Fibroblast of villous mesenchyme (primary cell): Measurements from ENCODE around the gene APBB3. TPM values are rescaled to one million over a fixed set of nuclear protein-coding genes. Genes with fewer than 3 reads are reported as not detected.
"Not testable (repeated sequence)": the region's sequence is repeated elsewhere in the genome, so short reads cannot be mapped to it uniquely, and the experiment has no call there.

ENCODE experiments used
- DNase-seq: peaks from one replicate; pipeline ENCODE4 v3.0.0-alpha.2; 2010; ENCODE audit warnings: low read depth
- H3K4me3 ChIP-seq: 2 replicates; pipeline ENCODE4 v1.5.1; 2011; ENCODE audit warnings: low read depth, mild to moderate bottlenecking, low read length
- total RNA-seq: library from RNA; depleted of rRNA; stranded (reverse); fragments of >200 nt; gene quantifications from 2 replicates; pipeline ENCODE4 v1.2.3, GENCODE V29; 2012
- TF ChIP-seq, protein P1 (sequence below): IDR thresholded peaks from 2 replicates; pipeline ENCODE4 v1.5.1; 2012; ENCODE audit warnings: low read depth, mild to moderate bottlenecking, low read length; ENCODE audit not compliant: insufficient read depth

APBB3 gene
- total RNA-seq, 1 donor = 14.7 TPM

- TF ChIP-seq, protein P1, sequence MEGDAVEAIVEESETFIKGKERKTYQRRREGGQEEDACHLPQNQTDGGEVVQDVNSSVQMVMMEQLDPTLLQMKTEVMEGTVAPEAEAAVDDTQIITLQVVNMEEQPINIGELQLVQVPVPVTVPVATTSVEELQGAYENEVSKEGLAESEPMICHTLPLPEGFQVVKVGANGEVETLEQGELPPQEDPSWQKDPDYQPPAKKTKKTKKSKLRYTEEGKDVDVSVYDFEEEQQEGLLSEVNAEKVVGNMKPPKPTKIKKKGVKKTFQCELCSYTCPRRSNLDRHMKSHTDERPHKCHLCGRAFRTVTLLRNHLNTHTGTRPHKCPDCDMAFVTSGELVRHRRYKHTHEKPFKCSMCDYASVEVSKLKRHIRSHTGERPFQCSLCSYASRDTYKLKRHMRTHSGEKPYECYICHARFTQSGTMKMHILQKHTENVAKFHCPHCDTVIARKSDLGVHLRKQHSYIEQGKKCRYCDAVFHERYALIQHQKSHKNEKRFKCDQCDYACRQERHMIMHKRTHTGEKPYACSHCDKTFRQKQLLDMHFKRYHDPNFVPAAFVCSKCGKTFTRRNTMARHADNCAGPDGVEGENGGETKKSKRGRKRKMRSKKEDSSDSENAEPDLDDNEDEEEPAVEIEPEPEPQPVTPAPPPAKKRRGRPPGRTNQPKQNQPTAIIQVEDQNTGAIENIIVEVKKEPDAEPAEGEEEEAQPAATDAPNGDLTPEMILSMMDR = no peak
- no peak overlapping the region for H3K4me3 ChIP-seq
- DNase-seq = no peak
Measured at GRCh38 chr5:140603734-140604133, 39.3 kb upstream of the APBB3 start.

- DNase-seq, H3K4me3 ChIP-seq: not testable (repeated sequence)
Measured at GRCh38 chr5:140603446-140603698, 39.0 kb upstream of the APBB3 start.

DNA sequence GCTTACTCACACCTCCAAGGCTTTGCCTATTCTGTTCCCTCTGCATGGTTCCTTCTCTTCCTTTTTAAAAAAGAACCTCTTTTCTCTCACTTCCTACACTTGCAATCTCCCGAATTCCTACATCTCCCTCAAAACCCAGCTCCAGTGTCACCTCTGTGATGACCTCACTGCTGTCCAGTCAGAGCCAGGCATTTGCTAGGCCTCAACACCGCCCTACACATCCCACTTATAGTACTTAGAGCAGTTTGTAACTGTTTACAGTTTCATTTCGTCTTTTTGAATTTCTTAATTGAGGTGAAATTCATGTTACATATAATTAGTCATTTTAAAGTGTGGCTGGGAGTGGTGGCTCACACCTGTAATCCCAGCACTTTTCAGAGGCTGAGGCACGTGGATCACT is 37.7 kb upstream of the APBB3 start:
- no peak for DNase-seq
- TF ChIP-seq, protein P1 = no peak
- no peak overlapping the region for H3K4me3 ChIP-seq

DNA sequence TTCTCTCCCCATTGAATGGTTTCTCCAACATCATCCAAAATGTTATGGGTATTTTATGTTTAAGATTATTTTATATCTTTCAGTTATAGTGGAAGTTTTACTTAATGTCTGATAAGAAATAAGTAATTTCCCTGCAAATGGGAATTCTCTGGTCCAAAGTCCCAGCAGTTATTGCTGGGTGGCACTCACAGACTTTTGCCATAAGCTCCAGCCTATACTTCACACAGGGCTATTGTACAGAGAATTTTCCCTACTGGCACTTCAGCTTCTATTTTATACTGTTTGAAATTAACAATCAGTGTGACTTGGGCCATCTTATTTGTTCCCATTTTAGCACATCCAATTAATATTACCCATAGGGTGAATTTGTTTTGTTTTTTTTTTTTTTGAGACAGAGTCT is 35.7 kb upstream of the APBB3 start:
- H3K4me3 ChIP-seq = no peak overlapping the region
- TF ChIP-seq, protein P1 = no peak
- DNase-seq = no peak

DNA sequence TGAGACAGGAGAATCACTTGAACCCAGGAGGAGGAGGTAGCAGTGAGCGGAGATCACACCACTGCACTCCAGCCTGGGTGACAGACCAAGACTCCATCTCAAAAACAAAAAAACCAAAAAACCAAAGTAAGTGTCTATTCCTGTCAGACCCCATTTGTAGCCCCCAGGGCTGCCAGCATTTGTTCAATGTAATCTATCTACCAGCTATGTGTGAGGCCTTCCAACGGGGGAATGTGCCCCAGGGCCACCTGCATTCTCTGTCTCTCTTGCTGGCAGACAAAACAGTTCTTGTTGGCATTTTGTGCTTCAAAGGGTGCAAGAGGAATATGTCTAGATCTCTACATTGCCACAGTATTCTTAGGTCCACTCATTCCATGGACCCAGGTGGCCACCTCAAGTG is 34.4 kb upstream of the APBB3 start:
- DNase-seq = no peak
- no peak overlapping the region for H3K4me3 ChIP-seq
- TF ChIP-seq, protein P1 = no peak

GRCh38 chr5:140596321-140596741 is 31.9 kb upstream of the APBB3 start:
- TF ChIP-seq, protein P1 = no peak
- no peak overlapping the region for H3K4me3 ChIP-seq
- no peak for DNase-seq

DNA sequence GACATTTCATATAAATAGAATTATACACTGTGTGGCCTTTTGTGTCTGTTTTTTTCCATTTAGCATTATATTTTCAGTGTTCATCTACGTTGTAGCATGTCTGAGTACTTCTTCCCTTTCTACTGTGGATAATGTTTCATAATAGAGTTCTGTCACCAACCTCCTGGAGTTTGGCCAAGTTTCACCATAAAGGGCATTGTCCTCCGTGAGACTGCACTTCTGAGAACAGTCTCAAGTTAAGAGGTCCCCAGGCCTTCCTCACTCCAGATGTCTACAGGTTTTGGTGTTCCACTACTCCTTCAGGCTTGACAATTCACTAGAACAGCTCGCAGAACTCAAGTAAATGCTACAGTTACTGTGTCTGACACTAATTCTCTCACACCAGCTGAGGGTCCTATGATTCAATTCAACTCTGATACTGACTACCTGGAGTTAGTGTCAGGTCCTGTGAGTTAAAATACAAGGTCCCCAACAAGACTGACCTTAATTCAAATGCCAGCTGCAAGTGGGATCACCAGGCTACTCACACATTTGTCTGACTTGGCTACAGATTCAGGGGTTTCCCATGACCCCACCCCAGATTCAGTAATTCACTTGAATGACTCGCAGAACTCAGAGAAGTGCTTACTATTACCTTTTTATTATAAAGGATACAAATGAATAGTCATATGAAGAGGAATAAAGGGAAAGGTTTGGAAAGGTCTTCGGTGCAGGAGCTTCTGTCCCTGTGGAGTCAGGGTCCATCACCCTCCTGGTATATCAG is 31.3 kb upstream of the APBB3 start:
- no peak overlapping the region for H3K4me3 ChIP-seq
- no peak for DNase-seq
- TF ChIP-seq, protein P1 = no peak

DNA sequence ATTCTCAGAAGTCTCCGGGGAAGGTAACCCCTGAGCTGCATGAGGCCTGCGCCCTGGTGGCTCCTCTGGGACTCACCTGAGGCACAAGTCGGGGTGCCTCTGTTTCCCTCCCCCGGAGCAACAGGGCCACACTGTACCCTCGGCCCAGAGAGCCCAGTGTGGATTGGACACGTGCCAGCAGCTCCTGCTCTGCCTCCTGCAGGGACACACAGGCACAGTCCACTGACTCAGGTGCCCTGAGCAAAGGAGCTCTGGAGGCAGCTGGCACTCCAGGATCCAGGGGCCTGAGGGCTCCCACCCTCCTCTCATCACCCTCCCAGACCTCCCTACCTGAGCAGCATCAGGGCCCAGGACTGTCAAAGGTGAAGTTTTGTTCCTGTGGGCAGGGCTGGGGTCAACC is 29.8 kb upstream of the APBB3 start:
- TF ChIP-seq, protein P1 = no peak
- no peak for DNase-seq
- no peak overlapping the region for H3K4me3 ChIP-seq

DNA sequence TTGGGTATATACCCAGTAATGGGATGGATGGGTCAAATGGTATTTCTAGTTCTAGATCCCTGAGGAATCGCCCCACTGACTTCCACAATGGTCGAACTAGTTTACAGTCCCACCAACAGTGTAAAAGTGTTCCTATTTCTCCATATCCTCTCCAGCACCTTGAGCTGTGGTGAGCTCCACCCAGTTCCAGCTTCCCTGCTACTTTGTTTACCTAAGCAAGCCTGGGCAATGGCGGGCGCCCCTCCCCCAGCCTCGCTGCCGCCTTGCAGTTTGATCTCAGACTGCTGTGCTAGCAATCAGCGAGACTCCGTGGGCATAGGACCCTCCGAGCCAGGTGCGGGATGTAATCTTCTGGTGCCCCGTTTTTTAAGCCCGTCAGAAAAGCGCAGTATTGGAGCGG is 28.7 kb upstream of the APBB3 start:
- not testable (repeated sequence) for DNase-seq
- H3K4me3 ChIP-seq = peak overlapping the region; percentile 29
